Effector memory CD4-positive, alpha-beta T cell (primary cell): ENCODE results near the gene ASTN2.

ENCODE experiments used
- DNase-seq, 3 donors: peaks; one replicate each; pipeline ENCODE4 v3.0.0-alpha.2; 2020
- H3K27ac ChIP-seq: 2 replicates; pipeline ENCODE4 v1.7.0; 2013; ENCODE audit warnings: mild to moderate bottlenecking, low read length, moderate library complexity; ENCODE audit not compliant: insufficient read depth, poor library complexity, severe bottlenecking
- H3K27me3 ChIP-seq: replicated peaks from 2 replicates; pipeline ENCODE4 v1.7.0; 2013; ENCODE audit warnings: mild to moderate bottlenecking, low read length; ENCODE audit not compliant: insufficient read depth, control insufficient read depth, poor library complexity, severe bottlenecking
- H3K36me3 ChIP-seq: 2 replicates; pipeline ENCODE4 v1.7.0; 2013; ENCODE audit warnings: mild to moderate bottlenecking, low read length, moderate library complexity; ENCODE audit not compliant: control insufficient read depth, insufficient read depth
- H3K4me1 ChIP-seq: 2 replicates; pipeline ENCODE4 v1.7.0; 2013; ENCODE audit warnings: low read length, mild to moderate bottlenecking; ENCODE audit not compliant: control insufficient read depth, insufficient read depth, poor library complexity, severe bottlenecking
- H3K4me3 ChIP-seq: 2 replicates; pipeline ENCODE4 v1.7.0; 2013; ENCODE audit warnings: low read length, low read depth, mild to moderate bottlenecking; ENCODE audit not compliant: insufficient read depth, poor library complexity, severe bottlenecking
- H3K9me3 ChIP-seq: 2 replicates; pipeline ENCODE4 v1.7.0; 2013; ENCODE audit warnings: mild to moderate bottlenecking, low read length, moderate library complexity; ENCODE audit not compliant: control insufficient read depth

The ASTN2 gene

GRCh38 chr9:116706310-116707290, 708.3 kb downstream of the ASTN2 start:
- Histone ChIP-seq H3K36me3 (no peaks in the 10 kb centered on the region), H3K4me1 (no peaks in the 10 kb centered on the region), H3K27ac (no peak overlapping the region), H3K4me3 (no peak overlapping the region), H3K9me3 (no peaks in the 10 kb centered on the region), H3K27me3 (no peaks in the 10 kb centered on the region)
- DNase-seq: no peak

DNA sequence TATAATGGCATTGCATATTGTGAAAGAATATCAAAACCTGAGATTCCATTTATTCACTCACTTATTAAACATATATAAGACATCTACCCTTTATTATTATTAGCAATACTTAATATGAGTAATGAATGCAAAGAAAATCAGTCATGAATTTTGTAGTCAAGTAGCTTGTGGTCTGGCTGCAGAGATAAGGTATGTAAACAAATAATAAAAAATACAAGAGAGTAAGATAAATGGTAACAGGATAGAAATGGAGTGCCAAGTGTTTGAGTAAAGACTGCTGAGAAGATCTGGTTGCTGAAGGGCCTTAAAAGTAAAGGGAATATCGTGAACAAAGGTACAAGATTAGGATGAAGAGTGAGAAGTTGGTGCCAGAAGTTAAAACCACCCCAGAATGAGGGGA, 709.3 kb downstream of the ASTN2 start:
- Histone ChIP-seq H3K4me1 (no peaks in the 10 kb centered on the region), H3K27me3 (no peaks in the 10 kb centered on the region), H3K27ac (no peak overlapping the region), H3K9me3 (no peaks in the 10 kb centered on the region), H3K36me3 (peaks cover 2% of the 10 kb centered on the region), H3K4me3 (no peak overlapping the region)
- DNase-seq: no peak

DNA sequence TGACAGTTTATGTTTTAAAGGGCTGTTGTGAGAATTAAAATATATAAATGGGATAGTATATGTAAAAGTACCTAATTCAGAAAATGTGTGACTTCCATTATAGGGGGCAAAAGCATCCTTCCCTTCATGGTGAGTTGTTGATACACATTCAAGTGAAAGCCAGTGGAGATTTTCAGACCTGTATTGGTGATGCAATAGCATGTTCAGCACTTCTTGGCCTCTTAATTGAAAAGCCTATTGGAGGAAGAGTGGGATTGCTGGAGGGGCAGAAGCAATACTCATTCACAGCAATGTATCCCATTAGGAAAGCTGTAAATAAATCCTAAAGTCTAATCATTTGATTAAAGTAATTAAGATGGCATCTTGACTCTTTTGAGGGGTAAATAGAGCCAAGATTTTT, 710.4 kb downstream of the ASTN2 start:
- Histone ChIP-seq H3K4me3 (no peak overlapping the region), H3K36me3 (peaks cover 8% of the 10 kb centered on the region), H3K27ac (no peak overlapping the region), H3K4me1 (no peaks in the 10 kb centered on the region), H3K27me3 (no peaks in the 10 kb centered on the region), H3K9me3 (no peaks in the 10 kb centered on the region)
- DNase-seq: no peak

- no peak for DNase-seq
- Histone ChIP-seq H3K4me3 (no peak overlapping the region), H3K27me3 (no peaks in the 10 kb centered on the region), H3K9me3 (no peaks in the 10 kb centered on the region), H3K36me3 (peaks cover 16% of the 10 kb centered on the region), H3K27ac (no peak overlapping the region), H3K4me1 (no peaks in the 10 kb centered on the region)
Observed at GRCh38 chr9:116703634-116704033, 711.2 kb downstream of the ASTN2 start.

DNA sequence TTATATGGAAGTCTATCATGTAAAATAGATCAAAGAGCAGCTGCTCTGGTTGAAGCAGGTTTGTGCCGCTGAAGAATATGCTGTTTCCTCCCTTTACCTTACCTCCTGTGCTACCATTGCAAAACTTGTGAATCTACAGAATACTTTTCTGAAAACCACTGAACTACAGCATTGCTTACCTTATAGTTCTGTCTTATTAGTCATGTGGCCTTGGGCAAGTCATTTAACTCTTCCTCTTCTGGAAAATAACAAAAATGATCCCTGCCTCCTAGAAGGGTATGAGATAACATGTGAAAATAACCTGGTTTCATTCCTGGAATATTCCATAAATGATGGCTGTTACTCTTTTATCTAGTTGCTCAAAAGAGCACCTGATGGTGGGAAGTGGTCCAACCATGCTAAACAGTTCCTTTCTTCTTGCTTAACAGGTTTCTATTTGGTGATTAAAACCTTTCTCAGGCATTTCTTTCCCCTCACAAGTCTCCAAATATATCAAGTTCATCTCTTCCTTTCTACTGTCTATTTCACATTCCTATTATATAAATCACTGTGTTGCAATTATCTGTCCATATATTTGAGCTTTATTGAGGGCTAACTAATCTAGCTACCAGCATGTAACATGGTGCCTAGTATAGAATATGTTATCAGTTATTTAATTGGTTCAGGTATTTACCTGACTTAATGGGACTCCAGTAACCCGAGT, 712.8 kb downstream of the ASTN2 start:
- Histone ChIP-seq H3K9me3 (no peaks in the 10 kb centered on the region), H3K36me3 (peaks cover 28% of the 10 kb centered on the region), H3K4me3 (no peak overlapping the region), H3K27ac (no peak overlapping the region), H3K4me1 (no peaks in the 10 kb centered on the region), H3K27me3 (no peaks in the 10 kb centered on the region)
- no peak for DNase-seq

DNA sequence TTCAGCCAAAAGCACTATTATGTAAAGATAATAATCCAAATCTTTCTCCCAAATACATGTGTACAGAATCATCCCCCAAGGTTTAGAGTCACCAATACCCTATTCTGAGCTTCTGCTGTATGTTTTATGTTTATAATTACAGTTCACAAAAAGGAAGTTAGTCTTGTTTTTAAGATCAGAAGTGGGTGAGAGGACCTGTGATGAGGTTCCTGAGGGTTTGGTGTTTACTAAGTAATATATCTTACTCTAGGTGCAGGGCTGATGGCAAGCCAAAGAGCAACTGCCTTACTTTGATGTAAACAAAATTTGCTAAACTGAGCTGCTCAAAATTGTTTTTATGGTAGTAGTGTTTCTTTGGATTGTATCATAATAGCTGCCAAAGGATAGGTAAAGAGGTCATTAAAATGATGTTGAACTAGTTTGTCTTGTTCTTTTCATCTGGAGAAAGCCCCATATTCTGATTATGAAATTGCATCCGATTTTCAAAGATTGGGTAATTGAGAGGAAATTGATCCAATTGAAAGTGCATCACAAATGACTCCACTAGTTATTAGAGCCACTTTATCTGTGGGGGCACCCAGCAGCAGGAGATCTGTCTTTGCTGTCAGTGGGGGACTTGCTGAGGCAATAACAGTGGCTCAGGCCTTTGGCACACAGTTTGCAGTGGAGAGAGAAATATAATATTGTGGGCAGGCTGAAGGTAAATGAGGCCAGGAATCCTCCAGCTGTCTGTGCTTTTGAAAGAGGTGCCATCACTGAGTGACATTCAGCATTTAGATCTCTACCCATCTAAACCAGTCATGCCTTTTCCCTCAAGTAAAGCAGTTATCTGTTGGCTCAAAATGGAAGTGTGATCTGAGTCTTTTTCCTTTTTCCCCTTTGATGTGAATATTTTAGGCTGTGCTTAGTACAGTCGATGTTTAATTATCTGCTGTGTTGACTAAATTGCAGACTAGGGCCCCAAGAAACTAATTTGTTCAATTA, 713.7 kb downstream of the ASTN2 start:
- Histone ChIP-seq H3K36me3 (peaks cover 28% of the 10 kb centered on the region), H3K4me1 (no peaks in the 10 kb centered on the region), H3K4me3 (no peak overlapping the region), H3K27me3 (no peaks in the 10 kb centered on the region), H3K27ac (no peak overlapping the region), H3K9me3 (no peaks in the 10 kb centered on the region)
- no peak for DNase-seq

GRCh38 chr9:116700279-116700678, 714.6 kb downstream of the ASTN2 start:
- Histone ChIP-seq H3K27me3 (no peaks in the 10 kb centered on the region), H3K27ac (no peak overlapping the region), H3K4me1 (no peaks in the 10 kb centered on the region), H3K36me3 (peaks cover 28% of the 10 kb centered on the region), H3K4me3 (no peak overlapping the region), H3K9me3 (no peaks in the 10 kb centered on the region)
- no peak for DNase-seq

DNA sequence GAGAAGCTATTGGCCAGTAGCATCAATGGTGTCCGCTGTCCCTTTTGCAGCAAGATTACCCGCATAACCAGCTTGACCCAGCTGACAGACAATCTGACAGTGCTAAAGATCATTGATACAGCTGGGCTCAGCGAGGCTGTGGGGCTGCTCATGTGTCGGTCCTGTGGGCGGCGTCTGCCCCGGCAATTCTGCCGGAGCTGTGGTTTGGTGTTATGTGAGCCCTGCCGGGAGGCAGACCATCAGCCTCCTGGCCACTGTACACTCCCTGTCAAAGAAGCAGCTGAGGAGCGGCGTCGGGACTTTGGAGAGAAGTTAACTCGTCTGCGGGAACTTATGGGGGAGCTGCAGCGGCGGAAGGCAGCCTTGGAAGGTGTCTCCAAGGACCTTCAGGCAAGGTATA, 717.0 kb downstream of the ASTN2 start:
- peaks cover 28% of the 10 kb centered on the region for H3K36me3 ChIP-seq
- no peaks in the 10 kb centered on the region for H3K9me3 ChIP-seq
- no peak overlapping the region for H3K27ac ChIP-seq
- no peak for DNase-seq
- no peak overlapping the region for H3K4me3 ChIP-seq
- no peaks in the 10 kb centered on the region for H3K4me1 ChIP-seq
- H3K27me3 ChIP-seq: no peaks in the 10 kb centered on the region

GRCh38 chr9:116697362-116697761, 717.5 kb downstream of the ASTN2 start:
- DNase-seq: no peak
- Histone ChIP-seq H3K36me3 (peaks cover 28% of the 10 kb centered on the region), H3K9me3 (no peaks in the 10 kb centered on the region), H3K4me1 (peaks cover 4% of the 10 kb centered on the region), H3K27me3 (no peaks in the 10 kb centered on the region), H3K4me3 (no peak overlapping the region), H3K27ac (no peak overlapping the region)
